BLaER1 treated with 17β-estradiol and CSF1 and Interleukin-3, amounts not matched to agents 10 nM and 100 nM (cell line): ENCODE measurements around the gene NMT1.
A peak's percentile ranks its signal among the peaks of the same experiment; 100 is the strongest.

Experiments
- H3K27ac ChIP-seq, 11 experiments: shearing (Covaris generic); formaldehyde crosslinking; 2 replicates each; pipeline ENCODE4 v1.8.1; 2022
- H3K27me3 ChIP-seq, 11 experiments: shearing (Covaris generic); formaldehyde crosslinking; 2 replicates each; pipeline ENCODE4 v1.8.1; 2022
- H3K36me3 ChIP-seq, 11 experiments: shearing (Covaris generic); formaldehyde crosslinking; 2 replicates each; pipeline ENCODE4 v1.8.1; 2022
- H3K4me1 ChIP-seq, 10 experiments: shearing (Covaris generic); formaldehyde crosslinking; 2 replicates each; pipeline ENCODE4 v1.8.1; 2022
- H3K4me2 ChIP-seq, 11 experiments: shearing (Covaris generic); formaldehyde crosslinking; 2 replicates each; pipeline ENCODE4 v1.8.1; 2022
- H3K4me3 ChIP-seq, 10 experiments: shearing (Covaris generic); formaldehyde crosslinking; 2 replicates each; pipeline ENCODE4 v1.8.1; 2022
- H3K9ac ChIP-seq, 11 experiments: shearing (Covaris generic); formaldehyde crosslinking; 2 replicates each; pipeline ENCODE4 v1.8.1; 2022
- H3K9me3 ChIP-seq, 11 experiments: shearing (Covaris generic); formaldehyde crosslinking; replicated peaks in 1 of 11; 2 replicates each; pipeline ENCODE4 v1.8.1; 2022
- H4K20me1 ChIP-seq, 11 experiments: shearing (Covaris generic); formaldehyde crosslinking; 2 replicates each; pipeline ENCODE4 v1.8.1; 2022
- Cebpa-rat ChIP-seq, 11 experiments: shearing (Covaris generic); IDR thresholded peaks; 2 replicates each; pipeline ENCODE4 v1.8.1; 2022

Gene NMT1

DNA sequence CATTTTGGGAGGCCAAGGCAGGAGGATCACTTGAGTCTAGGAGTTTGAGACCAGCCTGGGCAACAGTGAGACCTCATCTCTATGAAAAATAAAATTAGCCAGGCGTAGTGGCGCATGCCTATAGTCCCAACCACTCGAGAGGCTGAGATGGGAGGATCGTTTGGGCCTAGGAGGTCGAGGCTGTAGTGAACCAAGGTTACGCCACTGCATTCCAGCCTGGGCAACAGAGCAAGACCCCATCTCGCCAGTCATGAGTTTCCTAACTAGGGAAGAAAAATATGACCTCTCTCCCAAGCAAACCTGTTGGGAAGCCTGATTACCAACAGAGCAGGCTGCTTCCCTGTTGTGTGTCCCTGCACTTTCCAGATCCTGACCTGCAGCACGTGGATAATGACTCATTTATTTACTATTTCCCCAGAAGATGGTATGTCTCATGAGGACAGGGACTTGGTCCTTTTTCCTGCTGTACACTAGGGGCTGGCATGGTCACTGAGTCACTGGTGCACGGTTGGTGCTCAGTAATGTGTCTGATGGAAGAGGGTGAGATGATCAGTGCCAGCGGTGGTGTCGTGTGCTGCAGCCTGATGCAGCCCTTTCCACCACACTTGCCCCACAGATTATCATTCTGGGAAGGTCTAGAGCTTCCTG, 30.8 kb downstream of the NMT1 start:
- Histone ChIP-seq H3K27me3 (no peaks in the 10 kb centered on the region), H3K27ac (no peak overlapping the region), H3K36me3 (peaks cover 98 to 100% (median 100%) of the 10 kb centered on the region in 11 experiments), H3K9ac (0 out of 22 replicates have a peak overlapping the region, but pooled peaks of 1 of the 11 experiments have one; percentile 16), H3K9me3 (no peaks in the 10 kb centered on the region), H3K4me3 (no peak overlapping the region), H3K4me2 (no peak overlapping the region), H4K20me1 (peaks cover 13 to 90% (median 54%) of the 10 kb centered on the region in 11 experiments; a peak in 21 of 22 replicates), H3K4me1 (peaks cover 0 to 12% (median 4%) of the 10 kb centered on the region in 10 experiments; a peak in 6 of 20 replicates)
- no peak for TF ChIP-seq Cebpa-rat (IDR thresholded peaks at IDR 0.05)

DNA sequence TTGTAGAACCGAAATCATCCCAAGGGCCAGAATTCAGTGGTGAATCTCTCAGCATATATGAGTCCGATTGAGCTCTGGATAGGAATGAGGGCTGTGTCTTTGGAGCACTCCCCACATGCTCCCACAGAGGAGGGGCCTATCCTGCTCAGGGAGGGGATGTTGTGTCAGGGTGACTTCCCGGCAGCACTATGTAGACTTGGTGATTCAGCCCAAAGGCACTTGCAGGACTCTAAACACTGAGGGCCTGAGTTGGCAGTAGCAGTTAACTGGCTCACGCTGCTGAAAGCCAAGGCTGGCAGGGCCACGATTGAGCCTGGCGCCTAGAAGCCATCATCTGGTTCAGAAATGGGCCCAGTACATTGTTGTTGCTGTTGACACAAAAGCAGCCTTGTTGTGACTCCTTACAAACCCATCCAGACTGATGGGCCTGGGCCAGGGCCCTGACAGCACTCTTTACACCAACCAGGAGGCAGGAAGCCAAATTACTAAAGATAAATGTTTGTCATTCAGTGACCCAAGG, 31.9 kb downstream of the NMT1 start:
- H3K36me3 ChIP-seq = peaks cover 98 to 100% (median 100%) of the 10 kb centered on the region in 11 experiments
- H3K4me1 ChIP-seq = peaks cover 0 to 7% (median 2%) of the 10 kb centered on the region in 10 experiments; a peak in 5 of 20 replicates
- no peaks in the 10 kb centered on the region for H3K27me3 ChIP-seq
- no peak overlapping the region for H3K4me2 ChIP-seq
- H3K27ac ChIP-seq = no peak overlapping the region
- H4K20me1 ChIP-seq = peaks cover 14 to 90% (median 53%) of the 10 kb centered on the region in 11 experiments; a peak in 21 of 22 replicates
- TF ChIP-seq Cebpa-rat (IDR thresholded peaks at IDR 0.05) = no peak
- H3K9me3 ChIP-seq = no peaks in the 10 kb centered on the region
- H3K9ac ChIP-seq = peak overlapping the region in 5 of 11 experiments; percentile 6 to 23 (median 7); a peak in 5 of 22 replicates
- H3K4me3 ChIP-seq = no peak overlapping the region

DNA sequence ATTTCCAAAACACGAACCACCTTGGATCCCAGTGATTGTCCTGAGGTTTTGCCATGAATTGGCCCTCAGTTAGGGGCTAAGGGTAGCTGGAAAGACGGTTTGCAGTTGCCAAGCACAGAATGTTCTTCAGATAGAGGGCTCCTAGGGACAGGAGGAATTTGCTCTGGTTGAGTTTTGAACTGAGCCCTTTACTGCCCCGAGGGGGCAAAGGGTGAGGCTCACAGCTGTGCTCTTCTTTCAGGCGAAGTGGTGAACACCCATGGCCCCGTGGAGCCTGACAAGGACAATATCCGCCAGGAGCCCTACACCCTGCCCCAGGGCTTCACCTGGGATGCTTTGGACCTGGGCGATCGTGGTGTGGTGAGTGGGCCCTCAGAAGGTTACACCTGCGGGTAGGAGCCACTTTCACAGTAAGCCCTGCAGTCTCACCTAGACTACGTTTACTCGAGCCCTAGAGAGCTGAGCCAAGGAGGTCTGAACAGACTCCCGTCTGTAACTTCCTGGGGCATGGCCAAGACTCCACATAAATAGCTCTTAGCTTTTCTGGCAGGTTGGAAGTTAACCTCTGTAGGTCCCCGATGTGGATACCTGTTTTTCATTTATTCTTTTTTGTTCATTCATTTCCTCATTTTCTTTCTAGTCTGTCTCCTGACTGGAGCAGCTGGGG, 32.5 kb downstream of the NMT1 start:
- peaks cover 14 to 90% (median 49%) of the 10 kb centered on the region in 11 experiments; a peak in 21 of 22 replicates for H4K20me1 ChIP-seq
- H3K4me3 ChIP-seq = no peak overlapping the region
- H3K27ac ChIP-seq = no peak overlapping the region
- TF ChIP-seq Cebpa-rat (IDR thresholded peaks at IDR 0.05) = no peak
- peak overlapping the region in 6 of 11 experiments; percentile 6 to 23 (median 9); a peak in 5 of 22 replicates for H3K9ac ChIP-seq
- H3K9me3 ChIP-seq = no peaks in the 10 kb centered on the region
- peaks cover 0 to 7% (median 0%) of the 10 kb centered on the region in 10 experiments; a peak in 4 of 20 replicates for H3K4me1 ChIP-seq
- no peaks in the 10 kb centered on the region for H3K27me3 ChIP-seq
- H3K36me3 ChIP-seq = peaks cover 98 to 100% (median 100%) of the 10 kb centered on the region in 11 experiments
- no peak overlapping the region for H3K4me2 ChIP-seq

DNA sequence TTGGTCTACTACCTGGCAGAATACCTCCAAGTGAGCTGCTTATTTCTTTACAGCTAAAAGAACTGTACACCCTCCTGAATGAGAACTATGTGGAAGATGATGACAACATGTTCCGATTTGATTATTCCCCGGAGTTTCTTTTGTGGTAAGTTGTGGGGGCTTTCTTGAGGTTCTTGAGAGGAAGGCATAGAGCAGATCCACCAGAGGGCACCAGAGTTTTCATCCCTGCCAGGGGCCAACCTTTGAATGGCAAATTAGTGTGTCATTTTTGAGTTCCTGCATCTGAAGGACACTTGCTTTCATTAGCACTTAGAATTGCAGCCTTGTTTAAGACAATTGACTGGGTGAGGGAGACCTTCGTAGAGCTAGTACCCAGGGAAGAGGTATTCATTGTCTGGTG, 35.0 kb downstream of the NMT1 start:
- peak overlapping the region in 2 of 11 experiments; percentile 29 to 45; a peak in 3 of 22 replicates for H3K9ac ChIP-seq
- H3K27ac ChIP-seq = peak overlapping the region in 1 of 11 experiments; percentile 4; a peak in 1 of 22 replicates
- H3K4me3 ChIP-seq = no peak overlapping the region
- no peaks in the 10 kb centered on the region for H3K27me3 ChIP-seq
- peaks cover 0 to 7% (median under 1%) of the 10 kb centered on the region in 10 experiments; a peak in 5 of 20 replicates for H3K4me1 ChIP-seq
- peaks cover 94 to 100% (median 97%) of the 10 kb centered on the region in 11 experiments for H3K36me3 ChIP-seq
- TF ChIP-seq Cebpa-rat (IDR thresholded peaks at IDR 0.05) = no peak
- peaks cover 14 to 84% (median 43%) of the 10 kb centered on the region in 11 experiments; a peak in 21 of 22 replicates for H4K20me1 ChIP-seq
- 0 out of 22 replicates have a peak overlapping the region, but pooled peaks of 1 of the 11 experiments have one; percentile 15 for H3K4me2 ChIP-seq
- H3K9me3 ChIP-seq = no peaks in the 10 kb centered on the region

DNA sequence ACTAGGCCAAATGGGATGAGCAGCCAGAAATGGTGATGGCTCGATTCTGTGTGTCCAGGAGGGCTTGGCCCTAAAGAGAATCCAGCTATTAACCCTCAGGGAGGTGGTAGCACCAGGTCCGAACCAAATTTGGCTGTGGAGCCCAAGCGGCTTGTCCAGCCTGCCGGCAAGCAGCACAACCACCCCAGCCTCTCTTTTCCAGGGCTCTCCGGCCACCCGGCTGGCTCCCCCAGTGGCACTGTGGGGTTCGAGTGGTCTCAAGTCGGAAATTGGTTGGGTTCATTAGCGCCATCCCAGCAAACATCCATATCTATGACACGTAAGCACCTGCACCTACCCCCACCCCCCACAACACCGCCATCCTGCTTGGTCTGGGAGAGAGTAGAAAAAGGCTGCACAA, 35.8 kb downstream of the NMT1 start:
- H3K36me3 ChIP-seq = peaks cover 94 to 100% (median 97%) of the 10 kb centered on the region in 11 experiments
- H3K4me1 ChIP-seq = peaks cover 0 to 15% (median 4%) of the 10 kb centered on the region in 10 experiments; a peak in 9 of 20 replicates
- no peaks in the 10 kb centered on the region for H3K9me3 ChIP-seq
- H3K27ac ChIP-seq = no peak overlapping the region
- peak overlapping the region in 2 of 11 experiments; percentile 3 to 45; a peak in 1 of 22 replicates for H3K9ac ChIP-seq
- H3K27me3 ChIP-seq = no peaks in the 10 kb centered on the region
- H3K4me2 ChIP-seq = no peak overlapping the region
- no peak overlapping the region for H3K4me3 ChIP-seq
- H4K20me1 ChIP-seq = peaks cover 8 to 83% (median 40%) of the 10 kb centered on the region in 11 experiments; a peak in 21 of 22 replicates
- TF ChIP-seq Cebpa-rat (IDR thresholded peaks at IDR 0.05) = no peak

DNA sequence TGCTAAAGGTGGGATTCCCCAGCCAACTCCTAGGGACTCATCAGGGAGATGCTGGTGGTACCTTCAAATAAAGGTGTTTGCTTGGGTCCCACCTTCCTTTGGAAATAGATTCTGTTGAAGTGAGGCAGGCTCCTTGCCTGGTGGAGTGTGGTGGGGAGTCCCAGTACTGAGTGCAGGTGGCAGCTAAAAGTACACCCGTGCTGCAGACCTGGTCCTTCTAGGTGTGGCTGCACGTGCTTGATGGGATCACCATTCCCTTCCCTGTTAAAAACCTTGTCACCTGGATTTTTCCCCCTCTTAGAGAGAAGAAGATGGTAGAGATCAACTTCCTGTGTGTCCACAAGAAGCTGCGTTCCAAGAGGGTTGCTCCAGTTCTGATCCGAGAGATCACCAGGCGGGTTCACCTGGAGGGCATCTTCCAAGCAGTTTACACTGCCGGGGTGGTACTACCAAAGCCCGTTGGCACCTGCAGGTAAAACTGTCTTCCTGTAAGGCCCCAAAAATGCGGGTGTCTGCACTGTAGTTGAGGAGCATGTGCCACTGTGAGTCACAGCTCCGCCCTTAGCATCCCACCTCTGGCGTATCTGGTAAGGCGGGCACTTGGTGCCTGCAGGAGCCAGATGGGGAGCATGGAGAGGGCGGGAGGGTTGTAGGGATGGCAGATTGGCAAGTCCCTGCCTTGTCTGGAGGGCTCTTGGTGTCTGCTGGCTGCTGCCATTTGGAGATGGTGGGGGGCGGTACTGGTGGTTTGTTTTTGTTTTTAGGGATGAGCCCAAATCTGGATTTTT, 37.2 kb downstream of the NMT1 start:
- peaks cover 0 to 24% (median 6%) of the 10 kb centered on the region in 10 experiments; a peak in 9 of 20 replicates for H3K4me1 ChIP-seq
- TF ChIP-seq Cebpa-rat (IDR thresholded peaks at IDR 0.05) = no peak
- H4K20me1 ChIP-seq = peaks cover 8 to 80% (median 33%) of the 10 kb centered on the region in 11 experiments; a peak in 17 of 22 replicates
- no peak overlapping the region for H3K27ac ChIP-seq
- no peak overlapping the region for H3K4me2 ChIP-seq
- no peak overlapping the region for H3K9ac ChIP-seq
- peaks cover 94 to 100% (median 97%) of the 10 kb centered on the region in 11 experiments for H3K36me3 ChIP-seq
- H3K27me3 ChIP-seq = no peaks in the 10 kb centered on the region
- no peaks in the 10 kb centered on the region for H3K9me3 ChIP-seq
- H3K4me3 ChIP-seq = no peak overlapping the region

DNA sequence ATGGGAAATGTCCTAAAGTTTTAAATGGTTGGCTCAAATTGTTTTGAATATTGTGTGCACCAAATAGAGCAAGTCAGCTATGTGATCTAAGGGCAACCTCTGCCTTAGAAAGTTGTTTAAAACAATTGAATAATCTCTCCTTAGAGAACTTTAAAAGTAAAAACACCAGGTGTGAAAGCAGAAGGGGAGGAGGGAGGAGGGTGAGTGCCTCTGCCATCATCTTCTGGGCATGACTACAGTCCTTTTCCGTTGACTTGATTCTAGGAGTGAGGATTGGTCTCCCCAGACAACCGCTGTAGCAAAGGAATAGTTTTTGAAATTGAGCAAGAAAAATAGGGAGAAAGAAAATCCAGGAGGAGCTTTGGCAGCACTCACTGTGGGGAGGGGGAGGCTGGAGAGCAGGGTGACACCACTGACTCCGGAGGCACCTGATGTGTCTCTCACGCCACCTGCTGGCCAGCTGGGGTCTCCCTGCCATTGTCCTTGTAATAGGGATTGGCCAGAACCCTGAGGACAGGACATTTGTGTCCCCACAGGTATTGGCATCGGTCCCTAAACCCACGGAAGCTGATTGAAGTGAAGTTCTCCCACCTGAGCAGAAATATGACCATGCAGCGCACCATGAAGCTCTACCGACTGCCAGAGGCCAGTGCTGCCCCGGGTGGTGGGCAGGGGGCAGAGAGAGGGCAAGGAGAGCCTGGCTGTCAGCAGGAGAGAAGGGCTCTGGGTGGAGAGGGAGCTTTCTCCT, 37.9 kb downstream of the NMT1 start:
- no peak for TF ChIP-seq Cebpa-rat (IDR thresholded peaks at IDR 0.05)
- Histone ChIP-seq H3K9ac (no peak overlapping the region), H3K27ac (no peak overlapping the region), H3K9me3 (no peaks in the 10 kb centered on the region), H3K4me2 (no peak overlapping the region), H3K4me3 (no peak overlapping the region), H3K36me3 (peaks cover 94 to 100% (median 97%) of the 10 kb centered on the region in 11 experiments), H3K27me3 (no peaks in the 10 kb centered on the region), H3K4me1 (peaks cover 0 to 24% (median 6%) of the 10 kb centered on the region in 10 experiments; a peak in 9 of 20 replicates), H4K20me1 (peaks cover 8 to 75% (median 27%) of the 10 kb centered on the region in 11 experiments; a peak in 16 of 22 replicates)
